CD4-positive, CD25-positive, alpha-beta regulatory T cell (primary cell): ENCODE results near the gene NRDE2. TPM values are rescaled to one million over a fixed set of nuclear protein-coding genes. Genes with fewer than 3 reads are reported as not detected.

Experiments
- ATAC-seq, 2 donors: fragments of 150-1000 bp; cut with Tn5 transposase; one replicate each; pipeline ENCODE4 v1.10.0; 2021; ENCODE audit warnings: low read depth in 2 of 2, moderate number of reproducible peaks in 2 of 2, moderate library complexity in 1 of 2
- DNase-seq, 3 donors: peaks; one replicate each; pipeline versions ENCODE4 v3.0.0 to v3.0.0-alpha.2; 2012 to 2022; ENCODE audit warnings: mixed read lengths in 1 of 3
- H3K27ac ChIP-seq: one replicate; pipeline ENCODE4 v1.7.0; 2013; ENCODE audit warnings: mild to moderate bottlenecking, low read length; ENCODE audit not compliant: insufficient read depth, poor library complexity, severe bottlenecking
- H3K27me3 ChIP-seq: one replicate; pipeline ENCODE4 v1.7.0; 2013; ENCODE audit warnings: low read length; ENCODE audit not compliant: control insufficient read depth, insufficient read depth
- H3K36me3 ChIP-seq: one replicate; pipeline ENCODE4 v1.7.0; 2013; ENCODE audit warnings: mild to moderate bottlenecking, low read length, moderate library complexity; ENCODE audit not compliant: control insufficient read depth, insufficient read depth
- H3K4me1 ChIP-seq: 2 replicates; pipeline ENCODE4 v1.7.0; 2013; ENCODE audit warnings: mild to moderate bottlenecking, low read length; ENCODE audit not compliant: insufficient read depth, control insufficient read depth, poor library complexity, severe bottlenecking
- H3K4me3 ChIP-seq: one replicate; pipeline ENCODE4 v1.7.0; 2013; ENCODE audit warnings: low read depth, mild to moderate bottlenecking, low read length, moderate library complexity
- H3K9me3 ChIP-seq, 2 experiments: 1 replicate in 1 of 2; 2 replicates in 1 of 2; pipeline ENCODE4 v1.7.0; 2013; ENCODE audit warnings: low read length in 2 of 2, mild to moderate bottlenecking in 1 of 2, moderate library complexity in 1 of 2; ENCODE audit not compliant: control insufficient read depth in 2 of 2
- H3K27ac Mint-ChIP-seq, 3 donors: one replicate each; pipeline ENCODE4 v1.8.0; 2020 to 2022; ENCODE audit warnings: mild to moderate bottlenecking in 3 of 3, mixed read lengths in 3 of 3, moderate library complexity in 2 of 3
- H3K27me3 Mint-ChIP-seq: one replicate; pipeline ENCODE4 v1.8.0; 2022; ENCODE audit warnings: mild to moderate bottlenecking, mixed read lengths
- H3K36me3 Mint-ChIP-seq: one replicate; pipeline ENCODE4 v1.8.0; 2020; ENCODE audit warnings: mixed read lengths
- H3K4me1 Mint-ChIP-seq, 4 donors: one replicate each; pipeline ENCODE4 v1.8.0; 2020 to 2022; ENCODE audit warnings: mixed read lengths in 4 of 4, mild to moderate bottlenecking in 1 of 4
- H3K4me3 Mint-ChIP-seq, 4 donors: one replicate each; pipeline ENCODE4 v1.8.0; 2020 to 2022; ENCODE audit warnings: mild to moderate bottlenecking in 4 of 4, mixed read lengths in 4 of 4, moderate library complexity in 3 of 4
- H3K9me3 Mint-ChIP-seq, 7 donors: one replicate each; pipeline ENCODE4 v1.8.0; 2020 to 2022; ENCODE audit warnings: mixed read lengths in 7 of 7, mild to moderate bottlenecking in 3 of 7, moderate library complexity in 2 of 7
- polyA plus RNA-seq, 4 donors: library from polyadenylated mRNA; unstranded; fragments of 300-500 nt; fragmentation: Illumina TruSeq; gene quantifications; one replicate each; pipeline ENCODE4 v1.2.3, GENCODE V29; 2021
- total RNA-seq: library from RNA; stranded (reverse); gene quantifications from one replicate; pipeline ENCODE4 v1.2.3, GENCODE V29; 2022

NRDE2 gene
- total and polyA plus RNA-seq, 5 donors from 2014 or later, result 7.3 to 25.4 (median 10.8) TPM

- Histone ChIP-seq H3K36me3 (peaks cover 67% of the 10 kb centered on the region), H3K27ac (no peak overlapping the region), H3K27me3 (no peaks in the 10 kb centered on the region), H3K4me1 (no peaks in the 10 kb centered on the region), H3K9me3 (no peaks in the 10 kb centered on the region), H3K4me3 (no peak overlapping the region)
- Mint-ChIP-seq H3K27ac (peak overlapping the region in 1 of 3 donors; percentile 25), H3K4me3 (no peak overlapping the region), H3K4me1 (peaks cover 0 to 5% (median 3%) of the 10 kb centered on the region in 4 donors), H3K27me3 (no peaks in the 10 kb centered on the region), H3K9me3 (peaks cover 0 to 2% (median 0%) of the 10 kb centered on the region in 7 donors), H3K36me3 (peaks cover 37% of the 10 kb centered on the region)
- DNase-seq (no peak), ATAC-seq (no peak)
Measured at GRCh38 chr14:90291699-90292098, 40.0 kb downstream of the NRDE2 start.

GRCh38 chr14:90290337-90291011, 41.3 kb downstream of the NRDE2 start:
- H3K36me3 ChIP-seq, result peaks cover 67% of the 10 kb centered on the region
- Mint-ChIP-seq H3K4me1 (peaks cover 0 to 5% (median 3%) of the 10 kb centered on the region in 4 donors), H3K27me3 (no peaks in the 10 kb centered on the region), H3K36me3 (peaks cover 45% of the 10 kb centered on the region), H3K4me3 (no peak overlapping the region), H3K9me3 (peaks cover 0 to 2% (median 0%) of the 10 kb centered on the region in 7 donors), H3K27ac (peak overlapping the region in 1 of 3 donors; percentile 77)
- H3K27ac ChIP-seq, result no peak overlapping the region
- H3K9me3 ChIP-seq, result no peaks in the 10 kb centered on the region
- no peak overlapping the region for H3K4me3 ChIP-seq
- no peak for DNase-seq
- H3K27me3 ChIP-seq, result no peaks in the 10 kb centered on the region
- no peaks in the 10 kb centered on the region for H3K4me1 ChIP-seq
- ATAC-seq, result no peak

- Histone ChIP-seq H3K27me3 (no peaks in the 10 kb centered on the region), H3K9me3 (no peaks in the 10 kb centered on the region), H3K4me3 (no peak overlapping the region), H3K4me1 (no peaks in the 10 kb centered on the region), H3K36me3 (peaks cover 67% of the 10 kb centered on the region), H3K27ac (no peak overlapping the region)
- DNase-seq (no peak), ATAC-seq (no peak)
- peaks cover 35% of the 10 kb centered on the region for H3K36me3 Mint-ChIP-seq
- peaks cover 0 to 2% (median 0%) of the 10 kb centered on the region in 7 donors for H3K9me3 Mint-ChIP-seq
- H3K4me1 Mint-ChIP-seq, result peaks cover 0 to 5% (median 2%) of the 10 kb centered on the region in 4 donors
- H3K27me3 Mint-ChIP-seq, result no peaks in the 10 kb centered on the region
- no peak overlapping the region for H3K27ac Mint-ChIP-seq
- H3K4me3 Mint-ChIP-seq, result no peak overlapping the region
Measured at GRCh38 chr14:90288651-90289355, 42.9 kb downstream of the NRDE2 start.

GRCh38 chr14:90287791-90288190, 44.0 kb downstream of the NRDE2 start:
- Mint-ChIP-seq H3K9me3 (peaks cover 0 to 2% (median 0%) of the 10 kb centered on the region in 7 donors), H3K27ac (no peak overlapping the region), H3K4me1 (peaks cover 0 to 5% (median 2%) of the 10 kb centered on the region in 4 donors), H3K4me3 (no peak overlapping the region), H3K27me3 (no peaks in the 10 kb centered on the region), H3K36me3 (peaks cover 38% of the 10 kb centered on the region)
- Histone ChIP-seq H3K4me3 (no peak overlapping the region), H3K27me3 (no peaks in the 10 kb centered on the region), H3K27ac (no peak overlapping the region), H3K36me3 (peaks cover 61% of the 10 kb centered on the region), H3K4me1 (no peaks in the 10 kb centered on the region), H3K9me3 (no peaks in the 10 kb centered on the region)
- ATAC-seq, result no peak
- DNase-seq, result no peak

GRCh38 chr14:90281756-90282155, 50.0 kb downstream of the NRDE2 start:
- Mint-ChIP-seq H3K4me3 (no peak overlapping the region), H3K9me3 (no peaks in the 10 kb centered on the region), H3K36me3 (peaks cover 20% of the 10 kb centered on the region), H3K4me1 (no peaks in the 10 kb centered on the region), H3K27me3 (no peaks in the 10 kb centered on the region), H3K27ac (peak overlapping the region in 1 of 3 donors; percentile 36)
- DNase-seq, result no peak
- Histone ChIP-seq H3K4me3 (no peak overlapping the region), H3K4me1 (no peaks in the 10 kb centered on the region), H3K27ac (no peak overlapping the region), H3K9me3 (no peaks in the 10 kb centered on the region), H3K27me3 (no peaks in the 10 kb centered on the region), H3K36me3 (peaks cover 45% of the 10 kb centered on the region)
- no peak for ATAC-seq

- Mint-ChIP-seq H3K36me3 (peaks cover 21% of the 10 kb centered on the region), H3K27ac (no peak overlapping the region), H3K4me1 (peaks cover 0 to 2% (median 0%) of the 10 kb centered on the region in 4 donors), H3K27me3 (no peaks in the 10 kb centered on the region), H3K9me3 (no peaks in the 10 kb centered on the region), H3K4me3 (no peak overlapping the region)
- H3K27ac ChIP-seq, result no peak overlapping the region
- no peak overlapping the region for H3K4me3 ChIP-seq
- no peaks in the 10 kb centered on the region for H3K9me3 ChIP-seq
- H3K36me3 ChIP-seq, result peaks cover 42% of the 10 kb centered on the region
- no peak for ATAC-seq
- H3K4me1 ChIP-seq, result no peaks in the 10 kb centered on the region
- H3K27me3 ChIP-seq, result no peaks in the 10 kb centered on the region
- DNase-seq, result no peak
Measured at GRCh38 chr14:90281261-90281660, 50.5 kb downstream of the NRDE2 start.

- peaks cover 37% of the 10 kb centered on the region for H3K36me3 ChIP-seq
- H3K4me3 Mint-ChIP-seq, result no peak overlapping the region
- H3K9me3 Mint-ChIP-seq, result no peaks in the 10 kb centered on the region
- H3K27me3 ChIP-seq, result no peaks in the 10 kb centered on the region
- no peaks in the 10 kb centered on the region for H3K27me3 Mint-ChIP-seq
- no peaks in the 10 kb centered on the region for H3K9me3 ChIP-seq
- H3K36me3 Mint-ChIP-seq, result peaks cover 15% of the 10 kb centered on the region
- peaks cover 0 to 6% (median 2%) of the 10 kb centered on the region in 4 donors for H3K4me1 Mint-ChIP-seq
- H3K4me3 ChIP-seq, result no peak overlapping the region
- no peak for ATAC-seq
- DNase-seq, result no peak
- peak overlapping the region in 1 of 3 donors; percentile 69 for H3K27ac Mint-ChIP-seq
- H3K27ac ChIP-seq, result no peak overlapping the region
- peaks cover 4% of the 10 kb centered on the region for H3K4me1 ChIP-seq
Measured at GRCh38 chr14:90280096-90280495, 51.6 kb downstream of the NRDE2 start.
